PC-9 (cell line): ENCODE data around the gene STXBP3. TPM values are rescaled to one million over a fixed set of nuclear protein-coding genes. Genes with fewer than 3 reads are reported as not detected.

ENCODE experiments used
- BruUV-seq: library from RNA; stranded (reverse); fragments of 400-500 nt; replicated peaks from 2 replicates; lab custom pipeline; 2021; lab: Mats Ljungman, UMichigan
- CTCF ChIA-PET: fragments of 300-600 bp; sonication (Branson Sonifier 250); formaldehyde crosslinking; loops from one replicate; lab custom pipeline; 2022; ENCODE audit warnings: antibody characterized with exemption; lab: Charles Lee
- POLR2A ChIA-PET: fragments of 300-600 bp; sonication (Branson Sonifier 250); formaldehyde crosslinking; loops from one replicate; lab custom pipeline; 2022; ENCODE audit warnings: antibody characterized with exemption; ENCODE audit not compliant: unreplicated experiment; lab: Charles Lee
- DNase-seq, 2 experiments: peaks; one replicate each; pipeline versions ENCODE4 v3.0.0 to v3.0.0-alpha.2; 2015 to 2022; ENCODE audit warnings: mixed read lengths in 1 of 2
- H2AFZ ChIP-seq: fragments of 200-600 bp; sonication (generic); 2 replicates; pipeline ENCODE4 v1.8.1; 2017; ENCODE audit warnings: antibody characterized with exemption
- H3F3A ChIP-seq: fragments of 200-600 bp; sonication (generic); 2 replicates; pipeline ENCODE4 v1.8.1; 2017; ENCODE audit warnings: antibody characterized with exemption, mild to moderate bottlenecking, low read depth; ENCODE audit not compliant: insufficient read depth
- H3K27ac ChIP-seq: fragments of 200-600 bp; sonication (generic); 2 replicates; pipeline ENCODE4 v1.6.1; 2016; ENCODE audit warnings: mixed run types
- H3K27me3 ChIP-seq: fragments of 200-600 bp; sonication (generic); 2 replicates; pipeline ENCODE4 v1.6.1; 2016; ENCODE audit warnings: low read depth, mixed run types; ENCODE audit not compliant: insufficient read depth
- H3K36me3 ChIP-seq: fragments of 200-600 bp; sonication (generic); 2 replicates; pipeline ENCODE4 v1.6.1; 2016; ENCODE audit warnings: low read depth, mixed run types
- H3K4me1 ChIP-seq: fragments of 200-600 bp; sonication (generic); replicated peaks from 2 replicates; pipeline ENCODE4 v1.6.1; 2016; ENCODE audit warnings: mixed run types; ENCODE audit not compliant: insufficient read depth
- H3K4me2 ChIP-seq: fragments of 200-600 bp; sonication (generic); 2 replicates; pipeline ENCODE4 v1.6.1; 2017; ENCODE audit warnings: mixed run types
- H3K4me3 ChIP-seq: fragments of 200-600 bp; sonication (generic); 2 replicates; pipeline ENCODE4 v1.6.1; 2016; ENCODE audit warnings: mixed run types
- H3K79me2 ChIP-seq: fragments of 200-600 bp; sonication (generic); 2 replicates; pipeline ENCODE4 v1.6.1; 2017; ENCODE audit warnings: low read depth, mixed run types
- H3K9me2 ChIP-seq: fragments of 200-600 bp; sonication (generic); 2 replicates; pipeline ENCODE4 v1.8.1; 2017; ENCODE audit warnings: mild to moderate bottlenecking; ENCODE audit not compliant: insufficient read depth
- H3K9me3 ChIP-seq: fragments of 200-600 bp; sonication (generic); 2 replicates; pipeline ENCODE4 v1.8.1; 2016; ENCODE audit warnings: low read depth; ENCODE audit not compliant: insufficient read depth
- H4K20me1 ChIP-seq: fragments of 200-600 bp; sonication (generic); 2 replicates; pipeline ENCODE4 v1.8.1; 2017; ENCODE audit not compliant: insufficient read depth
- EZH2 ChIP-seq: fragments of 200-600 bp; sonication (generic); IDR thresholded peaks from 2 replicates; pipeline ENCODE4 v1.8.0; 2017; ENCODE audit warnings: antibody characterized with exemption, low read depth
- intact Hi-C: fragments of 100-400 bp; cut with micrococcal nuclease; formaldehyde crosslinking; loops from one replicate; pipeline ENCODE4 v1.10.0; 2022; ENCODE audit not compliant: unreplicated experiment
- total RNA-seq: library from RNA; stranded (reverse); gene quantifications from 2 replicates; pipeline ENCODE4 v1.2.3, GENCODE V29; 2021
- TF ChIP-seq, protein P1 (sequence below): fragments of 200-600 bp; sonication (generic); conservative IDR thresholded peaks from 2 replicates; pipeline ENCODE4 v1.6.1; 2017; ENCODE audit warnings: mixed run types, antibody characterized with exemption, mild to moderate bottlenecking, moderate library complexity

STXBP3 gene
- total RNA-seq, 1 experiment from 2014 or later = 37.0 TPM

DNA sequence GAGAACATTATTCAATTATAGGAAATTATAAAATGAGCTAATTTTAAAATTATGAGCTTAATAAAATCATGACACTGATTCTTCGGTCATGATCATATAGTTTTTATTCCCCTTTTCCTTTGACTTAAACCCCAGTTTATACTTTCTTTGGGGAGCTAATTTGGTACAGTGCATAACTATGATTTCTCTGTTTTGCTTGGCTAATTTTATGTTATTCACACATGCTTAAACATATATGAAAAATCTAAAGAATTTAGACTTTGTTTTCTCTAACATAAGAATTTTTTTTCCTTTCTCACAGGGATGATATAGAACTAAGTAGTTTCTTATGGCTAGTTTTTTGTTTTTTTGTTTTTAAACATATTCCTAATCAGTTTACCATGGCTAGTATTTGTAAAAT, 52.5 kb downstream of the STXBP3 start:
- Histone ChIP-seq H3K9me2 (no peaks in the 10 kb centered on the region), H2AFZ (no peak overlapping the region), H3F3A (0 out of 2 replicates have a peak, but pooled peaks cover 3% of the 10 kb centered on the region), H3K9me3 (no peaks in the 10 kb centered on the region), H3K27me3 (no peaks in the 10 kb centered on the region), H3K4me2 (no peak overlapping the region), H3K4me1 (no peaks in the 10 kb centered on the region), H3K4me3 (no peak overlapping the region), H3K79me2 (no peaks in the 10 kb centered on the region), H4K20me1 (no peaks in the 10 kb centered on the region), H3K27ac (no peak overlapping the region), H3K36me3 (peaks cover 48% of the 10 kb centered on the region)
- ChIA-PET POLR2A (no interaction called here), CTCF (no interaction called here)
- intact Hi-C loops = loop anchor here (5.0 kb wide), 1 partner anchor 42 kb away; no protein-coding TSS in a partner anchor
- no peak for TF ChIP-seq EZH2
- TF ChIP-seq, protein P1, sequence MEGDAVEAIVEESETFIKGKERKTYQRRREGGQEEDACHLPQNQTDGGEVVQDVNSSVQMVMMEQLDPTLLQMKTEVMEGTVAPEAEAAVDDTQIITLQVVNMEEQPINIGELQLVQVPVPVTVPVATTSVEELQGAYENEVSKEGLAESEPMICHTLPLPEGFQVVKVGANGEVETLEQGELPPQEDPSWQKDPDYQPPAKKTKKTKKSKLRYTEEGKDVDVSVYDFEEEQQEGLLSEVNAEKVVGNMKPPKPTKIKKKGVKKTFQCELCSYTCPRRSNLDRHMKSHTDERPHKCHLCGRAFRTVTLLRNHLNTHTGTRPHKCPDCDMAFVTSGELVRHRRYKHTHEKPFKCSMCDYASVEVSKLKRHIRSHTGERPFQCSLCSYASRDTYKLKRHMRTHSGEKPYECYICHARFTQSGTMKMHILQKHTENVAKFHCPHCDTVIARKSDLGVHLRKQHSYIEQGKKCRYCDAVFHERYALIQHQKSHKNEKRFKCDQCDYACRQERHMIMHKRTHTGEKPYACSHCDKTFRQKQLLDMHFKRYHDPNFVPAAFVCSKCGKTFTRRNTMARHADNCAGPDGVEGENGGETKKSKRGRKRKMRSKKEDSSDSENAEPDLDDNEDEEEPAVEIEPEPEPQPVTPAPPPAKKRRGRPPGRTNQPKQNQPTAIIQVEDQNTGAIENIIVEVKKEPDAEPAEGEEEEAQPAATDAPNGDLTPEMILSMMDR = no peak
- no TSS peak for BruUV-seq
- no peak for DNase-seq

GRCh38 chr1:108801101-108801500, 54.6 kb downstream of the STXBP3 start:
- no TSS peak for BruUV-seq
- Histone ChIP-seq H3K4me1 (no peaks in the 10 kb centered on the region), H3K9me2 (no peaks in the 10 kb centered on the region), H2AFZ (no peak overlapping the region), H3K4me2 (no peak overlapping the region), H4K20me1 (no peaks in the 10 kb centered on the region), H3F3A (0 out of 2 replicates have a peak, but pooled peaks cover 4% of the 10 kb centered on the region), H3K36me3 (peaks cover 39% of the 10 kb centered on the region), H3K9me3 (no peaks in the 10 kb centered on the region), H3K4me3 (no peak overlapping the region), H3K79me2 (no peaks in the 10 kb centered on the region), H3K27ac (no peak overlapping the region), H3K27me3 (no peaks in the 10 kb centered on the region)
- CTCF ChIA-PET = no interaction called here
- no peak for TF ChIP-seq EZH2
- TF ChIP-seq, protein P1 = no peak
- DNase-seq = no peak
- intact Hi-C loops = no loop called here
- POLR2A ChIA-PET = interaction anchor here (0.7 kb wide), 1 partner anchor 130 kb away, joined by 8 read pairs; no protein-coding TSS in a partner anchor

- intact Hi-C loops = no loop called here
- Histone ChIP-seq H3K36me3 (peaks cover 29% of the 10 kb centered on the region), H3K4me1 (no peaks in the 10 kb centered on the region), H3K4me2 (no peak overlapping the region), H3K9me2 (no peaks in the 10 kb centered on the region), H3K9me3 (no peaks in the 10 kb centered on the region), H3K79me2 (no peaks in the 10 kb centered on the region), H3K27me3 (no peaks in the 10 kb centered on the region), H4K20me1 (no peaks in the 10 kb centered on the region), H2AFZ (no peak overlapping the region), H3K4me3 (no peak overlapping the region), H3F3A (peaks cover 9% of the 10 kb centered on the region; the same call in 1 of the 2 replicates), H3K27ac (no peak overlapping the region)
- DNase-seq = no peak
- POLR2A ChIA-PET = no interaction called here
- TF ChIP-seq EZH2 = no peak
- TF ChIP-seq, protein P1 = no peak
- no TSS peak for BruUV-seq
- CTCF ChIA-PET = interaction anchor here (0.6 kb wide), 1 partner anchor 766 kb away, joined by 3 read pairs; no protein-coding TSS in a partner anchor
Measured at GRCh38 chr1:108803548-108803947, 57.1 kb downstream of the STXBP3 start.
